Jurkat, Clone E6-1 (cell line): ENCODE results near the gene DLX5.

Experiments used
- DNase-seq: peaks from one replicate; pipeline ENCODE4 v3.0.0-alpha.2; 2011; ENCODE audit warnings: low read depth, low spot score
- H3K4me3 ChIP-seq: 2 replicates; pipeline ENCODE4 v1.5.1; 2011; ENCODE audit warnings: mild to moderate bottlenecking, low read length, control low read depth, moderate library complexity

The DLX5 gene

GRCh38 chr7:97007583-97007861 lies 17.1 kb downstream of the DLX5 start:
- no peak overlapping the region for H3K4me3 ChIP-seq
- DNase-seq, result no peak

DNA sequence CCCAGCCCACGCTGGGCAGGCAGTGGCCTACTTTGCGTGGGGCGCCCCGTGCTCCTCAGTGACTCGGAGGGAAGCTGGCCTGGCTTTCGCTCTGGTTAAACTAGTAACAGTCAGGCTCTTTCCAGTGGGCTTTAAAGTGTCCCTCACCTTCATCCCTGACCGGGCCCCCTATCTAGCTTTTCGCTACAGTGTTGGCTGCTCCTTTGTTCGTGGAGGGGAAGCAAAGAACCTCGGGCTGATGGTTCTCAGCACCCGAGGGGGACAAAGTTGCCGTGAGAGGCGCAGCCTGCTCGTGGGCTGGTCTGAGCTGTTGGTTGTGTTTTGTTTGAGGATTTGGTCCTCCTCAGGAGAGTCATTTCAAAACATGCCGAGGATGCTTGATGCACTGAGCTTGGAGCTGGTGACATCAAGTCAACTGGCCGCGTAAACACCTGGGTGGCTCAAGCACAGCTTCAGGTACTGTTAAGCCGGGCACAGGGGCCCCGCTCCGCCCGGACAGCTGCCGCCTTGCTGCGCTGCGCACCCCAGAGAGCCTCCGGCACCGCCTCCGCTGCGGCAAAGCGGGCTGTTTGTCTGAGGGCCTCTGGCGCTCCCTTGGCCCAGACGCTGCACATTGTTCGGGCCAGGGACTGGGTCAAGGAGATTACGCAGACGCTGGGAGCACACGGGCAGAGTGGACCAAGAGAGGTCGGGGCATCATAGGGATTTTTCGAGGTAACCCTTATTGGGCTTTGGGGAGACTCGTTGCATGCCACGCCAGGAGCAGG lies 17.6 kb downstream of the DLX5 start:
- H3K4me3 ChIP-seq, result no peak overlapping the region
- DNase-seq, result no peak

- no peak for DNase-seq
- H3K4me3 ChIP-seq, result peak overlapping the region; percentile 21; the same call in 1 of the 2 replicates
Measured at GRCh38 chr7:97006055-97006815, 18.4 kb downstream of the DLX5 start.

GRCh38 chr7:97005183-97006054 lies 19.2 kb downstream of the DLX5 start, which contains the start of gene DLX6:
Gene DLX6 (plus strand): TSS chr7:97005553. CDS start chr7:97005978, 425 bp downstream.
- no peak for DNase-seq
- H3K4me3 ChIP-seq, result peak within 1 kb of the TSS; percentile 21; the same call in 1 of the 2 replicates

DNA sequence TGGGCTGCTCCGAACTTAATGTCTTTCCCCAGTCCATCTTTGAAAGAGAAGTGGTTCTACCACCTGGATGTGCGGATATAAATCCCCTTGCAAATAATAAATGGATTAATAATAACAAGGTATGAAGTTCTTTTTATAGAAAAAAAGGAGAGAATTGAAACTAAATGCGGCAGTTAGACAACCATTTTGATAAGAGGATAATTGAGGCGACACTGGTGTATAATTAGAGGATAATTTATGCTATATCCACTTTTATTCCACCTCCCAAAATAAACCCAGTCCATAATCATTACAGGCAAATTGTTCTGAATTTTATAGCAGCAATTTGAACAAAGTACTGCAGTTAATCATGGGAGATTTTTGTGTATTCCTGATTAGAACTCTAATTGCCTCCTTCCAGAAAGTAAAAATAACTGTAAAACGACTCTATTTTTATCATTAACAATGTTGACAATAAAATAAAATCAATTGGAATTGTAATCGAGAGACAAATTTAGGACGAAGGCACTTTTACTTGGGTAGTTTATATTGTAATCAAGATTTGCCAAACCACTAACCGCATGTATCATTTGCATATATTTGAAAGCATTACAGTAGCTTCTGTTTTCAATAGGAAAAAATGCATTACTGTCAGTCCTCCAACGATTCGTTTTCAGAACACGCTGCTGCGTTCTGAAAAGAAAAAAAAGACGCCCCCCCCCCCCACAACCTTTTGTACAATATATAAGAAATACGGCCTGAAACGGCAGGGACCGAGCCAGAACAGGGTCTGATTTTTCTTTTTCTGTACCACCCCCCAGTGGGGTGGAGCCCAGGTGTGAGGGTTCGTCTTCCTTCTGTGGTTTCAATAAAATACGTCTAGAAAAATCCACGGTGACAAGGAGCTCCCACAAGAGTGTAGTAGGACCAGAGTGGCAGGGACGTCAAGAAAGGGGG lies 20.1 kb downstream of the DLX5 start:
- DNase-seq, result no peak
- no peak overlapping the region for H3K4me3 ChIP-seq

DNA sequence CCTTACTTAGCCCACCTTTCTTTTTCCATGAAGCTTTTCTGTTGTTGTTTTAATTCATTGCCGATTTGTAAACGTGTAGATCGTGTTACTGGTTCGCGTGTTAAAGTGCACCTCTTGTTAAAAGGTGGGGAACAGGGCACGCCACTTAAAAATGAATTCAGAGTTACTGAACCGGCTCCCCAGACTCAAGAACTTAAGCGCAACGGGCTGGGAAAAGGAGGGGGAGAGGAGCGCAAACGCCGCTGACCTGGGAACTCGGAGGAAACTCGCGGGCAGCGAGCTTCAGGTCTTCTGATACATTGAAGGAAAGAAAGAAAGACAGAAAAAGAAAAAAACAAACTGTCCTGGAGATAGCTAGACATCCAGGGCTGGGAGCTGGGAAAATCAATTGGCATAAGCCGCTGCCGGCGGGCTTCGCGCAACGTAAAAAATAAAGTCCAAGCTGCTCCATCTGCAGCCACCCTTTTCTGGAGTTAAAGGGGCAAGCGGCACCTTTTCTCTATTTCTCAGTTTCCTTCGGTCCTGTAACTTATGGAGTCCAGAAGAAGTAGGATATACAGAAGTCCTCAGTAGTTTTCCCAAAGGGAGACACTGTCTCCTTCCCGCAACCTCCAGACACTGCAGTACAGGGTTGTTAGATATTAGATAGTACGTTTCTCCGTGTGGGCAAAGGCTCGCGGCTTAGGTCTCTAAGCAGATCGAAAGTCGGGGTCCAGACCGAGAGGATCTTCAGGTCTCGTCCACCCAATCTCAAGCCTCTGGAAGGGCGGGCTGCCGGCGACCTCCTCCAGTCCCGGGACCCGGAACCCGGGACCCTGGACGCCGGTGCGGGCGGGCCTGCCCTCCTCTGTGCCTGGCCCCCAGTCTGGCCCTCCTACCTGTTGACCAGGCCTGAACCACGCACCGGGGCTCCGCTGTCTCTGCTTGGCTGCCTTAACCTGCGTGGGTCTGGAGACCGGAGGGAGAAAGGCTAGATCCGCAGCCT lies 21.1 kb downstream of the DLX5 start:
- DNase-seq, result no peak
- H3K4me3 ChIP-seq, result no peak overlapping the region

DNA sequence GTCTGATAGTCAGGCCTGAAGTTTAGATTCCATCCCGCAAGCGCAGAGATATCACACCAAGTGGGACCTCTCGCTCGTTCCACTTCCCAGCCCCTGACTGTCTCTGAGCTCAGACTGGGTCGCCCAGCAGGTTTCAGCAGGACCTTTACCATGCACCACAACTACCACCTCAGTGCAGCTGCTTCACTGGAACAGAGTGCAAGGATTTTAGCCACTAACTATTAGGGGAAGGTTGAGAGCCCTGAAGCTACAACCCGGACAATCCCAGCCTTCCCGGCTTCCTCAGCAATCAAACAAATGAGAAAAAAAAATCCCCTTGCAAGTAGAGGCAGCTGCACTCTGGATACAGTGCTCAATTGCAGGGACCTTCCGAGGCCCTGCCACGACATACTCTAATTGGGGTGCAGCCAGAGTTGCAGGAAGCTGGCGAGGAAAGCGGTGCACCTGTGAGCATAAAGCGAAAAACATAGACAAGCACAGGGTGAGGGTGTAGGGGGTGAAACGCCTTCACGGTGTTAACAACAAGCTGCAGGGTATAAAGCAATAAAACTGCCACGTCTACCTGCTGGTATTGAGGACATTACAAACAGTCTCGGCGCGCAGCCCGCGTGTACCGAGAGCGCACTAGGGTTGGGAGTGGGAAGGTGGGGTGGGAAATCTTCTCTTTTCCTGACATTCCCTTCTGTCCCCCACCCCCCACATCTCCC lies 21.9 kb downstream of the DLX5 start:
- no peak for DNase-seq
- H3K4me3 ChIP-seq, result no peak overlapping the region

GRCh38 chr7:97001656-97002554 lies 22.7 kb downstream of the DLX5 start:
- no peak overlapping the region for H3K4me3 ChIP-seq
- DNase-seq, result no peak

GRCh38 chr7:97001221-97001620 lies 23.4 kb downstream of the DLX5 start:
- DNase-seq, result no peak
- H3K4me3 ChIP-seq, result no peak overlapping the region

- H3K4me3 ChIP-seq, result no peak overlapping the region
- DNase-seq, result no peak
Measured at GRCh38 chr7:96998744-96999143, 25.9 kb downstream of the DLX5 start.

DNA sequence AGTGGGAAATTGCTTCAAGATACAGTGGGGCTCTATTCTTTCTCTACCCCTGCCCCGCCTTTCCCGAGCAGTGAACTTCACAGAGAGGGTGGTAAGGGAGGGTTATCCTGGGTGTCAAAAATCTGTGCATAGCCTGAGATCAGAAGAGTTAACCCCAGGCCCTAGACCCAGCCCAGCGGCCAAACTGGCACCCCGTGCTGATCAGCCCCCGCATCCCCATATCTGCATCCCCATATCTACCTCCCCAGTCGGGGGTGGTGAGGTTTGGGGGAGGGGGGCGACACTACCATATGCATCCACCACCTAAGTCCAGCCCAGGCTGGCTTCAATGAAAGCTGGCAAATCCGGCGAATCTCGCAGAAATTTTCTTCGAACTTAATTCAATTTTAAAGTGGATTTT lies 26.3 kb downstream of the DLX5 start:
- no peak for DNase-seq
- H3K4me3 ChIP-seq, result no peak overlapping the region

GRCh38 chr7:96997512-96998032 lies 27.1 kb downstream of the DLX5 start:
- no peak for DNase-seq
- no peak overlapping the region for H3K4me3 ChIP-seq

DNA sequence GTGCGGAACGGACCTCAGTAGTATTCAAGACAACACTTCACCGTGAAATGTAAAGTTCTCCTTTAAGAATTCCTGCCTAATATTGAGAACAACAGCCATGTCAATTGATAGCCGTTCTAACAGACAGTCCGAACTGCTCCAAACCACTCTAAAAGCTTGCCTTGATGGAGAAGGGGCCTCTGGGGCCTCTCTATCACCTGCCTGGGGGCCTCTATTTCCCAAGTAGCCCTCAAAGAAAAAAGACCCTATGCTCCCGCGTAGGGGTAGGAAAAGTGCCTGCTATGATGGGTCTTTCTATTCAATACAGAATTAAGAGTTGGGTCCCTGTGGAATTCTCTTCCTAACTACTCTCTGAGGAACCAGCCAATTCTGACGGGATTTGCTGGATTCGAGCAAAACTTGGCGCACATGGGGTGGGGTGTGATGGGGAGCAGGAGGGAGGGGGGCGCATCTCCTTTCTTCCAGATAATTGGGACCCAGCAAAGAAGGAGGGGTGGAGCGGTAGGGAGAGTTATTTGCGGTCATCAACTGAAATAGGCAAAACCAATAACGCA lies 27.6 kb downstream of the DLX5 start:
- DNase-seq, result no peak
- no peak overlapping the region for H3K4me3 ChIP-seq

GRCh38 chr7:96996111-96996957 lies 28.3 kb downstream of the DLX5 start:
- DNase-seq, result no peak
- no peak overlapping the region for H3K4me3 ChIP-seq
